CD4-positive, alpha-beta T cell treated with Interleukin-1 beta for 1 hour (primary cell): ENCODE data around the gene ITLN1.
"Not testable (repeated sequence)": the region's sequence is repeated elsewhere in the genome, so short reads cannot be mapped to it uniquely, and the experiment has no call there.

Experiments used
- DNase-seq, 2 donors: peaks; one replicate each; pipeline ENCODE4 v3.0.0-alpha.2; 2020 to 2022

Gene ITLN1

GRCh38 chr1:160885042-160885441 is at the start of gene ITLN1:
TSS of gene ITLN1 (minus strand) at chr1:160885180. CDS start at chr1:160884877, 303 bp downstream.
- DNase-seq, result no peak

- not testable (repeated sequence) for DNase-seq
Observed at GRCh38 chr1:160933305-160933704, 48.3 kb upstream of the ITLN1 start.

GRCh38 chr1:160925652-160926244 is 40.8 kb upstream of the ITLN1 start:
- no peak for DNase-seq

GRCh38 chr1:160924791-160925651 is 40.0 kb upstream of the ITLN1 start:
- no peak for DNase-seq

GRCh38 chr1:160916666-160917065 is 31.7 kb upstream of the ITLN1 start:
- DNase-seq, result no peak

- DNase-seq, result not testable (repeated sequence)
Observed at GRCh38 chr1:160913229-160913628, 28.2 kb upstream of the ITLN1 start.

GRCh38 chr1:160911925-160912324 is 26.9 kb upstream of the ITLN1 start:
- no peak for DNase-seq

- DNase-seq, result no peak
Observed at GRCh38 chr1:160911441-160911840, 26.5 kb upstream of the ITLN1 start.

- no peak for DNase-seq
Observed at GRCh38 chr1:160910170-160910750, 25.3 kb upstream of the ITLN1 start.

- DNase-seq, result no peak
Observed at GRCh38 chr1:160907976-160908375, 23.0 kb upstream of the ITLN1 start.

- DNase-seq, result no peak
Observed at GRCh38 chr1:160905617-160905989, 20.6 kb upstream of the ITLN1 start.

- DNase-seq, result no peak
Observed at GRCh38 chr1:160904783-160905616, 20.0 kb upstream of the ITLN1 start.

- not testable (repeated sequence) for DNase-seq
Observed at GRCh38 chr1:160902251-160902650, 17.3 kb upstream of the ITLN1 start.

- no peak for DNase-seq
Observed at GRCh38 chr1:160901768-160902167, 16.8 kb upstream of the ITLN1 start.

GRCh38 chr1:160900683-160901082 is 15.7 kb upstream of the ITLN1 start:
- not testable (repeated sequence) for DNase-seq

GRCh38 chr1:160894368-160895135 is 9.6 kb upstream of the ITLN1 start:
- not testable (repeated sequence) for DNase-seq

GRCh38 chr1:160891474-160891873 is 6.5 kb upstream of the ITLN1 start:
- DNase-seq, result no peak

GRCh38 chr1:160888926-160889325 is 3.9 kb upstream of the ITLN1 start:
- no peak for DNase-seq

GRCh38 chr1:160887071-160887470 is 2.1 kb upstream of the ITLN1 start:
- DNase-seq, result no peak

GRCh38 chr1:160884579-160884978 is 401 bp downstream of the ITLN1 start:
- no peak for DNase-seq

GRCh38 chr1:160883581-160884513 is 1.1 kb downstream of the ITLN1 start:
- no peak for DNase-seq
